ENCODE measurements around the gene CLEC11A. TPM values are rescaled to one million over a fixed set of nuclear protein-coding genes. Genes with fewer than 3 reads are reported as not detected.

Gene CLEC11A
- total and polyA plus RNA-seq, 2 of the 8 experiments (the other 6 are each of a cell fraction or from before 2014, with no cell fraction given) = 4.3 to 17.4 TPM

DNA sequence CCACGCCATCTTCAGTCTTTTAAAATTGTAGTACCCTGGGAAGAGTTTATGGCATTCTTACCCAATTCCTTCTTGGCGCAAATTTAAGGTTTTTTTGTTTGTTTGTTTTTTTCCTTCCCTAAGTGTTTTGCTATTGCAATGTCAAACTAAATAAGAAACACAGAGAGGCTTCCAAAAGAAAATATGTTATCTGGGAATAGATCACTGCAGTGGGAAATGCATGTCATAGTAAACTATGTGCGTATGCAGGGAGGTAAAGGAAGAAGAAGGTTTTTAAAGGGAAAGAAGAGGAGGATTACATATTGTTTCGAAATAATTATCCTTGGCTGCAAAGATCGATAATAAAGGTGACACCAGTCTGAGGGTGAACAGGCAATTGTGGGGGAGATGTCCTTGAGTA is 13.2 kb downstream of the CLEC11A start (continued):
- TF ChIP-seq, protein P1, sequence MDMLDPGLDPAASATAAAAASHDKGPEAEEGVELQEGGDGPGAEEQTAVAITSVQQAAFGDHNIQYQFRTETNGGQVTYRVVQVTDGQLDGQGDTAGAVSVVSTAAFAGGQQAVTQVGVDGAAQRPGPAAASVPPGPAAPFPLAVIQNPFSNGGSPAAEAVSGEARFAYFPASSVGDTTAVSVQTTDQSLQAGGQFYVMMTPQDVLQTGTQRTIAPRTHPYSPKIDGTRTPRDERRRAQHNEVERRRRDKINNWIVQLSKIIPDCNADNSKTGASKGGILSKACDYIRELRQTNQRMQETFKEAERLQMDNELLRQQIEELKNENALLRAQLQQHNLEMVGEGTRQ (IDR thresholded peaks at IDR 0.05; ENCODE audit: low read length) = no peak
- TF ChIP-seq TCF12 (IDR thresholded peaks at IDR 0.05; ENCODE audit: low read depth, low read length) = no peak
- no peak for TF ChIP-seq KDM4A (IDR thresholded peaks at IDR 0.05; ENCODE audit: low read depth, low read length, severe bottlenecking)
- TF ChIP-seq, protein P2, sequence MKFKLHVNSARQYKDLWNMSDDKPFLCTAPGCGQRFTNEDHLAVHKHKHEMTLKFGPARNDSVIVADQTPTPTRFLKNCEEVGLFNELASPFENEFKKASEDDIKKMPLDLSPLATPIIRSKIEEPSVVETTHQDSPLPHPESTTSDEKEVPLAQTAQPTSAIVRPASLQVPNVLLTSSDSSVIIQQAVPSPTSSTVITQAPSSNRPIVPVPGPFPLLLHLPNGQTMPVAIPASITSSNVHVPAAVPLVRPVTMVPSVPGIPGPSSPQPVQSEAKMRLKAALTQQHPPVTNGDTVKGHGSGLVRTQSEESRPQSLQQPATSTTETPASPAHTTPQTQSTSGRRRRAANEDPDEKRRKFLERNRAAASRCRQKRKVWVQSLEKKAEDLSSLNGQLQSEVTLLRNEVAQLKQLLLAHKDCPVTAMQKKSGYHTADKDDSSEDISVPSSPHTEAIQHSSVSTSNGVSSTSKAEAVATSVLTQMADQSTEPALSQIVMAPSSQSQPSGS (IDR thresholded peaks at IDR 0.05; ENCODE audit: low read length) = no peak
